HCT116 (cell line): ENCODE measurements around the gene YWHAE. TPM values are rescaled to one million over a fixed set of nuclear protein-coding genes. Genes with fewer than 3 reads are reported as not detected.

ENCODE experiments used
- ATAC-seq: fragments of 200-7000 bp; cut with Tn5 transposase; 2 replicates; pipeline ENCODE4 v1.9.1; 2020; ENCODE audit warnings: mild to moderate bottlenecking, moderate library complexity
- BruUV-seq: library from RNA; stranded (reverse); fragments of 400-500 nt; replicated peaks from 2 replicates; lab custom pipeline; 2021; lab: Mats Ljungman, UMichigan
- CTCF ChIA-PET: fragments of 300-600 bp; sonication (Branson Sonifier 250); formaldehyde crosslinking; loops from one replicate; lab custom pipeline; 2021; ENCODE audit warnings: antibody characterized with exemption; lab: Charles Lee
- POLR2A ChIA-PET: fragments of 300-600, 350-600 bp; sonication (Branson Sonifier 250); formaldehyde crosslinking; loops from one replicate; lab custom pipeline; 2021; ENCODE audit warnings: antibody characterized with exemption; lab: Charles Lee
- RAD21 ChIA-PET, 2 experiments: fragments of 300-600 bp; sonication (Branson Sonifier 250); formaldehyde crosslinking; loops; one replicate each; lab custom pipeline; 2023; ENCODE audit warnings: low total read pairs in 2 of 2; ENCODE audit not compliant: uncharacterized antibody in 2 of 2, unreplicated experiment in 2 of 2, low non-redundant PET in 1 of 2; lab: Charles Lee
- DNase-seq: peaks from one replicate; pipeline ENCODE4 v3.0.0-alpha.2; 2010; ENCODE audit warnings: low read depth, low spot score
- H2AFZ ChIP-seq: fragments of 200-600 bp; shearing (Covaris generic), sonication (generic); 2 replicates; pipeline ENCODE4 v1.6.1; 2017; ENCODE audit warnings: low read depth, mixed run types, mixed read lengths, antibody characterized with exemption, low read length; ENCODE audit not compliant: poor library complexity, severe bottlenecking
- H3K27ac ChIP-seq: 2 replicates; pipeline ENCODE4 v1.5.1; 2012; ENCODE audit warnings: low read depth, low read length
- H3K27me3 ChIP-seq: fragments of 200-600 bp; sonication (generic); 2 replicates; pipeline ENCODE4 v1.6.1; 2016; ENCODE audit warnings: mixed run types, low read length, mixed read lengths; ENCODE audit not compliant: insufficient read depth
- H3K36me3 ChIP-seq, 2 experiments: fragments of 200-500 bp in 1 of 2; fragments of 200-600 bp in 1 of 2; sonication (Bioruptor generic) in 1 of 2; sonication (generic) in 1 of 2; 2 replicates each; pipeline versions ENCODE4 v1.5.1 to v1.6.1; 2014 to 2016; ENCODE audit warnings: low read length in 2 of 2, inconsistent platforms in 1 of 2, mixed read lengths in 1 of 2, mixed run types in 1 of 2; ENCODE audit not compliant: insufficient read depth in 2 of 2, control insufficient read depth in 1 of 2
- H3K4me1 ChIP-seq, 2 experiments: fragments of 200-600 bp in 1 of 2; sonication (generic) in 1 of 2; 2 replicates each; pipeline versions ENCODE4 v1.5.1 to v1.6.1; 2012 to 2017; ENCODE audit warnings: low read length in 2 of 2, inconsistent platforms in 1 of 2, mild to moderate bottlenecking in 1 of 2, mixed read lengths in 1 of 2, mixed run types in 1 of 2, moderate library complexity in 1 of 2; ENCODE audit not compliant: insufficient read depth in 2 of 2, control insufficient read depth in 1 of 2
- H3K4me2 ChIP-seq: fragments of 200-600 bp; sonication (generic); 2 replicates; pipeline ENCODE4 v1.6.1; 2017; ENCODE audit warnings: mixed run types, low read length, mixed read lengths
- H3K4me3 ChIP-seq, 2 experiments: fragments of 200-600 bp in 1 of 2; sonication (generic) in 1 of 2; replicated peaks in 1 of 2; 2 replicates each; pipeline ENCODE4 v1.5.1; 2011 to 2016; ENCODE audit warnings: low read length in 2 of 2, control low read depth in 1 of 2, low read depth in 1 of 2, mild to moderate bottlenecking in 1 of 2, mixed read lengths in 1 of 2, mixed run types in 1 of 2
- H3K79me2 ChIP-seq: fragments of 200-600 bp; sonication (generic); 2 replicates; pipeline ENCODE4 v1.6.1; 2017; ENCODE audit warnings: mild to moderate bottlenecking, mixed run types, low read length, moderate library complexity, mixed read lengths; ENCODE audit not compliant: insufficient read depth
- H3K9ac ChIP-seq: fragments of 200-600 bp; sonication (generic); 2 replicates; pipeline ENCODE4 v1.6.1; 2016; ENCODE audit warnings: low read length, mixed read lengths
- H3K9me2 ChIP-seq: fragments of 200-600 bp; sonication (generic), shearing (Covaris generic); 2 replicates; pipeline ENCODE4 v1.6.1; 2017; ENCODE audit warnings: mixed run types, mild to moderate bottlenecking, moderate library complexity; ENCODE audit not compliant: insufficient read depth
- H3K9me3 ChIP-seq, 2 experiments: fragments of 200-500 bp in 1 of 2; fragments of 200-600 bp in 1 of 2; sonication (Bioruptor generic) in 1 of 2; sonication (generic) in 1 of 2; 2 replicates each; pipeline ENCODE4 v1.6.1; 2014 to 2017; ENCODE audit warnings: low read length in 2 of 2, mixed read lengths in 2 of 2, inconsistent platforms in 1 of 2, low read depth in 1 of 2, mild to moderate bottlenecking in 1 of 2, mixed run types in 1 of 2, moderate library complexity in 1 of 2; ENCODE audit not compliant: control insufficient read depth in 1 of 2, insufficient read depth in 1 of 2
- H4K20me1 ChIP-seq: fragments of 200-600 bp; sonication (generic), shearing (Covaris generic); 2 replicates; pipeline ENCODE4 v1.6.1; 2017; ENCODE audit warnings: mixed run types, mild to moderate bottlenecking, moderate library complexity; ENCODE audit not compliant: insufficient read depth
- CEBPB ChIP-seq: IDR thresholded peaks from 2 replicates; pipeline ENCODE4 v1.6.1; 2012; ENCODE audit warnings: low read depth
- EGR1 ChIP-seq: IDR thresholded peaks from 2 replicates; pipeline ENCODE4 v1.6.1; 2012; ENCODE audit warnings: low read depth
- EZH2phosphoT487 ChIP-seq: fragments of 200-600 bp; IDR thresholded peaks from 2 replicates; pipeline ENCODE4 v1.6.1; 2018; ENCODE audit warnings: antibody characterized with exemption, borderline replicate concordance
- intact Hi-C: fragments of 100-400 bp; cut with micrococcal nuclease; formaldehyde crosslinking; loops from 2 replicates; pipeline ENCODE4 v1.10.0; 2022
- total RNA-seq: library from RNA; stranded (reverse); gene quantifications from one replicate; pipeline ENCODE4 v1.2.1, GENCODE V29; 2021; ENCODE audit not compliant: unreplicated experiment

The YWHAE gene
- total RNA-seq, 1 experiment from 2014 or later: 735 TPM

- H3K27ac ChIP-seq: peak overlapping the region; percentile 30; the same call in 1 of the 2 replicates
- peaks cover 16 to 19% of the 10 kb centered on the region in 2 experiments; a peak in 2 of 4 replicates for H3K36me3 ChIP-seq
- no TSS peak for BruUV-seq
- CTCF ChIA-PET: interaction anchor here (1.5 kb wide), 1 partner anchor 149 kb away, joined by 3 read pairs; the partner anchor contains the start of gene INPP5K
- RAD21 ChIA-PET: no interaction called here
- TF ChIP-seq EGR1: no peak
- TF ChIP-seq CEBPB: no peak
- no peak for DNase-seq
- H4K20me1 ChIP-seq: peaks cover 68% of the 10 kb centered on the region
- no peaks in the 10 kb centered on the region for H3K9me2 ChIP-seq
- no peaks in the 10 kb centered on the region for H3K27me3 ChIP-seq
- H3K9ac ChIP-seq: no peak overlapping the region
- no peaks in the 10 kb centered on the region for H3K9me3 ChIP-seq
- no peak overlapping the region for H2AFZ ChIP-seq
- peaks cover 5 to 44% of the 10 kb centered on the region in 2 experiments; a peak in 3 of 4 replicates for H3K4me1 ChIP-seq
- intact Hi-C loops: no loop called here
- ATAC-seq: no peak
- H3K4me3 ChIP-seq: no peak overlapping the region
- POLR2A ChIA-PET: no interaction called here
- H3K4me2 ChIP-seq: no peak overlapping the region
- peaks cover 100% of the 10 kb centered on the region for H3K79me2 ChIP-seq
Measured at GRCh38 chr17:1367351-1367745, 32.7 kb downstream of the YWHAE start.

GRCh38 chr17:1366234-1366633, 33.8 kb downstream of the YWHAE start:
- Histone ChIP-seq H4K20me1 (peaks cover 69% of the 10 kb centered on the region), H3K9me2 (no peaks in the 10 kb centered on the region), H3K4me3 (no peak overlapping the region), H3K27ac (no peak overlapping the region), H3K4me2 (no peak overlapping the region), H3K27me3 (no peaks in the 10 kb centered on the region), H3K9ac (no peak overlapping the region), H3K4me1 (peaks cover 5 to 50% of the 10 kb centered on the region in 2 experiments; a peak in 3 of 4 replicates), H3K79me2 (peaks cover 100% of the 10 kb centered on the region), H2AFZ (no peak overlapping the region), H3K36me3 (peaks cover 18 to 23% of the 10 kb centered on the region in 2 experiments; a peak in 3 of 4 replicates), H3K9me3 (no peaks in the 10 kb centered on the region)
- ChIA-PET POLR2A (interaction anchor here (0.8 to 1.8 kb wide), 3 partner anchors 13 to 256 kb away, joined by 3 to 9 read pairs (median 4); no protein-coding TSS in a partner anchor), RAD21 (interaction anchor here in 1 of 2 experiments (1.3 kb wide), 1 partner anchor 150 kb away, joined by 5 read pairs; the partner anchor contains the start of gene INPP5K), CTCF (interaction anchor here (1.2 to 2.0 kb wide), 15 partner anchors 10 to 208 kb away, joined by 3 to 24 read pairs (median 5); partner anchors contain the start of genes INPP5K and YWHAE)
- intact Hi-C loops: no loop called here
- no peak for DNase-seq
- ATAC-seq: no peak
- no TSS peak for BruUV-seq
- TF ChIP-seq EZH2phosphoT487: no peak
